Measurements from ENCODE around the gene PKNOX2. TPM values are rescaled to one million over a fixed set of nuclear protein-coding genes. Genes with fewer than 3 reads are reported as not detected.

PKNOX2 gene
- total RNA-seq, 4 donors from 2014 or later, result 1.2 to 5.7 (median 2.2) TPM

GRCh38 chr11:125464666-125465065, 300.1 kb downstream of the PKNOX2 start:
- peaks cover 0 to 23% of the 10 kb centered on the region in 2 donors for H3K36me3 ChIP-seq
- H3K9me3 ChIP-seq, result no peaks in the 10 kb centered on the region
- no peak for ATAC-seq
- H3K4me3 ChIP-seq, result no peak overlapping the region
- 89 to 95% methylated on average over 6 to 8 of the region's 8 CpGs for WGBS, 2 donors (ENCODE audit: low coverage in 1 of 2)
- H3K4me1 ChIP-seq, result no peaks in the 10 kb centered on the region
- TF ChIP-seq CTCF (IDR thresholded peaks at IDR 0.05), result no peak
- TF ChIP-seq POLR2A (IDR thresholded peaks at IDR 0.05), result no peak
- TF ChIP-seq POLR2AphosphoS5 (IDR thresholded peaks at IDR 0.05), result no peak
- no peak for TF ChIP-seq EP300 (IDR thresholded peaks at IDR 0.05)
- H3K27me3 ChIP-seq, result no peaks in the 10 kb centered on the region
- H3K27ac ChIP-seq, result no peak overlapping the region

GRCh38 chr11:125465255-125465654, 300.7 kb downstream of the PKNOX2 start:
- TF ChIP-seq CTCF (IDR thresholded peaks at IDR 0.05), result no peak
- Histone ChIP-seq H3K4me1 (no peaks in the 10 kb centered on the region), H3K9me3 (no peaks in the 10 kb centered on the region), H3K27ac (no peak overlapping the region), H3K36me3 (peaks cover 0 to 22% of the 10 kb centered on the region in 2 donors), H3K4me3 (no peak overlapping the region), H3K27me3 (no peaks in the 10 kb centered on the region)
- ATAC-seq, result no peak
- 50 to 64% methylated on average over 1 to 2 of the region's 2 CpGs for WGBS, 2 donors (ENCODE audit: low coverage in 1 of 2)

- WGBS, 2 donors (ENCODE audit: low coverage in 1 of 2), result 20 to 56% methylated on average over 3 to 5 of the region's 5 CpGs
- Histone ChIP-seq H3K4me1 (no peaks in the 10 kb centered on the region), H3K27me3 (no peaks in the 10 kb centered on the region), H3K4me3 (no peak overlapping the region), H3K36me3 (peaks cover 0 to 22% of the 10 kb centered on the region in 2 donors), H3K27ac (no peak overlapping the region), H3K9me3 (no peaks in the 10 kb centered on the region)
- ATAC-seq, result no peak
- TF ChIP-seq CTCF (IDR thresholded peaks at IDR 0.05), result no peak
- no peak for TF ChIP-seq POLR2A (IDR thresholded peaks at IDR 0.05)
- no peak for TF ChIP-seq EP300 (IDR thresholded peaks at IDR 0.05)
- no peak for TF ChIP-seq POLR2AphosphoS5 (IDR thresholded peaks at IDR 0.05)
These were observed 301.1 kb downstream of the PKNOX2 start for GRCh38 chr11:125465701-125466100.

GRCh38 chr11:125468025-125468424, 303.5 kb downstream of the PKNOX2 start:
- Histone ChIP-seq H3K36me3 (peaks cover 0 to 7% of the 10 kb centered on the region in 2 donors), H3K27ac (no peak overlapping the region), H3K27me3 (no peaks in the 10 kb centered on the region), H3K9me3 (no peaks in the 10 kb centered on the region), H3K4me1 (no peaks in the 10 kb centered on the region), H3K4me3 (no peak overlapping the region)
- TF ChIP-seq CTCF (IDR thresholded peaks at IDR 0.05) (no peak), EP300 (IDR thresholded peaks at IDR 0.05) (no peak), POLR2A (IDR thresholded peaks at IDR 0.05) (no peak), POLR2AphosphoS5 (IDR thresholded peaks at IDR 0.05) (no peak)
- no peak for ATAC-seq

- H3K4me3 ChIP-seq, result no peak overlapping the region
- ATAC-seq, result no peak
- H3K36me3 ChIP-seq, result peaks cover 0 to 6% of the 10 kb centered on the region in 2 donors
- TF ChIP-seq POLR2AphosphoS5 (IDR thresholded peaks at IDR 0.05), result no peak
- no peak for TF ChIP-seq POLR2A (IDR thresholded peaks at IDR 0.05)
- TF ChIP-seq CTCF (IDR thresholded peaks at IDR 0.05), result no peak
- no peak for TF ChIP-seq EP300 (IDR thresholded peaks at IDR 0.05)
- H3K27me3 ChIP-seq, result no peaks in the 10 kb centered on the region
- no peaks in the 10 kb centered on the region for H3K9me3 ChIP-seq
- H3K27ac ChIP-seq, result no peak overlapping the region
- no peaks in the 10 kb centered on the region for H3K4me1 ChIP-seq
- 86% methylated on average over 2 of the region's 2 CpGs; no CpG with 5 or more reads in 1 of the 2 donors for WGBS, 2 donors (ENCODE audit: low coverage in 1 of 2)
These were observed 304.3 kb downstream of the PKNOX2 start for GRCh38 chr11:125468852-125469251.

Data from gastroesophageal sphincter (tissue), 4 donors.